ENCODE data around the gene TNFRSF21. TPM values are rescaled to one million over a fixed set of nuclear protein-coding genes. Genes with fewer than 3 reads are reported as not detected.

Gene TNFRSF21
- total RNA-seq, 3 donors from 2014 or later: 54.8 to 92.5 (median 75.4) TPM

GRCh38 chr6:47268572-47269187 lies 41.0 kb downstream of the TNFRSF21 start:
- Histone ChIP-seq H3K4me1 (ENCODE audit: low read depth) (no peaks in the 10 kb centered on the region), H3K9me3 (no peaks in the 10 kb centered on the region), H3K36me3 (ENCODE audit: low read depth) (no peaks in the 10 kb centered on the region), H3K4me3 (no peak overlapping the region)
- ATAC-seq (no peak), DNase-seq (no peak)
- TF ChIP-seq CTCF (IDR thresholded peaks at IDR 0.05): no peak
- intact Hi-C loops (cut with DNase I, micrococcal nuclease): no loop called here

- no peak for ATAC-seq
- H3K36me3 ChIP-seq (ENCODE audit: low read depth): no peaks in the 10 kb centered on the region
- intact Hi-C loops (cut with DNase I, micrococcal nuclease): no loop called here
- no peaks in the 10 kb centered on the region for H3K9me3 ChIP-seq
- H3K4me3 ChIP-seq: no peak overlapping the region
- no peak for DNase-seq
- no peaks in the 10 kb centered on the region for H3K4me1 ChIP-seq (ENCODE audit: low read depth)
- no peak for TF ChIP-seq CTCF (IDR thresholded peaks at IDR 0.05)
Observed at GRCh38 chr6:47267301-47267700, 42.4 kb downstream of the TNFRSF21 start.

DNA sequence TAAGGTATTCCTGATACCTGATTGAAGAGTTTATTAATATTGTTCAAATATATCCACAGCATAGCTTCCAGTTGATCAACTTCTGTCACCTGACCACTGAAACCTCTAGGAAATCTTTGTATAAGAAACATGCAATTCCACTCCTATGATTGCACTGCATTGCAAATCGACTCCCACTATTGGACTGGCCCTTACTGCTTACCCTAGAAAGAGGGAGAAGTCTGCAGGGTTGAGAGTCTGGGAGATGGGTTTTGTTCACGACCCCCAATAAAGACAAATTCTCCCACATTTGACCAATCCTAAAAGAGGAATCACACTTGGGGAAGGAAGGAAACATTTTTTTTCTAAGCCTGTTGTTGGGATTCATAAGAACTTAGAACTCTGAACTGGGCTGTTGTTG lies 43.7 kb downstream of the TNFRSF21 start:
- DNase-seq: no peak
- TF ChIP-seq CTCF (IDR thresholded peaks at IDR 0.05): no peak
- intact Hi-C loops (cut with DNase I, micrococcal nuclease): no loop called here
- ATAC-seq: no peak
- Histone ChIP-seq H3K4me1 (ENCODE audit: low read depth) (no peaks in the 10 kb centered on the region), H3K9me3 (no peaks in the 10 kb centered on the region), H3K36me3 (ENCODE audit: low read depth) (no peaks in the 10 kb centered on the region), H3K4me3 (no peak overlapping the region)

DNA sequence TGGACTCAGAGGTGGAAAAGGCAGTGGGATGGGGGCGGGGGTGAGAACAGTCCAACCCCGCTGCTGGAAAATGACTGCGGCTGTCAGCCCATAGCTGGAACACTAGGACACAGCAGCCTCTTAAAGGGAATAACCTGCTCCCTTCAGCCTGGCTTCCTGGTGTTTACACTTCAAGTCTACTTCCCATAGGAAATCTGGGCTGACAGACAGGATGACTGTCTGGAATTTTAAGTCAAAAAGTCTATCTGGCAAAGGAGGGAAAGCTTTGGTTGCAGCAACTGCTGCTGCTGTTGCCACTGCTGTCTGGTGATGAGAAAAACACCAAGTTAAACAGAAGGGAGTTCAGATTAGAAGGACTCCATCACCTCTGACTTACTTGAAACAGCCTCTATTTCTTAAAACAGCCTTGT lies 44.9 kb downstream of the TNFRSF21 start:
- Histone ChIP-seq H3K4me1 (ENCODE audit: low read depth) (no peaks in the 10 kb centered on the region), H3K4me3 (no peak overlapping the region), H3K36me3 (ENCODE audit: low read depth) (no peaks in the 10 kb centered on the region), H3K9me3 (no peaks in the 10 kb centered on the region)
- DNase-seq (no peak), ATAC-seq (no peak)
- no peak for TF ChIP-seq CTCF (IDR thresholded peaks at IDR 0.05)
- intact Hi-C loops (cut with DNase I, micrococcal nuclease): no loop called here

- no peak for TF ChIP-seq CTCF (IDR thresholded peaks at IDR 0.05)
- DNase-seq (no peak), ATAC-seq (no peak)
- intact Hi-C loops (cut with DNase I, micrococcal nuclease): no loop called here
- H3K4me1 ChIP-seq (ENCODE audit: low read depth): no peaks in the 10 kb centered on the region
- H3K9me3 ChIP-seq: no peaks in the 10 kb centered on the region
- H3K36me3 ChIP-seq (ENCODE audit: low read depth): no peaks in the 10 kb centered on the region
- no peak overlapping the region for H3K4me3 ChIP-seq
Observed at GRCh38 chr6:47263268-47263667, 46.4 kb downstream of the TNFRSF21 start.

- no peak for TF ChIP-seq CTCF (IDR thresholded peaks at IDR 0.05)
- Histone ChIP-seq H3K9me3 (no peaks in the 10 kb centered on the region), H3K4me3 (no peak overlapping the region), H3K4me1 (ENCODE audit: low read depth) (no peaks in the 10 kb centered on the region), H3K36me3 (ENCODE audit: low read depth) (no peaks in the 10 kb centered on the region)
- ATAC-seq: no peak
- no peak for DNase-seq
- intact Hi-C loops (cut with DNase I, micrococcal nuclease): no loop called here
Observed at GRCh38 chr6:47262231-47262630, 47.5 kb downstream of the TNFRSF21 start.

All from mucosa of descending colon (tissue), 3 donors.